Stimulated activated effector memory CD8-positive, alpha-beta T cell treated with anti-CD3 and anti-CD28 coated beads, Interleukin-12 subunit alpha, Interleukin-12 subunit beta, amount 100 ng/mL, for 72 hours (primary cell): ENCODE measurements around the gene MIS12.

Source experiments
- ATAC-seq: fragments of 150-1000 bp; cut with Tn5 transposase; 2 replicates; pipeline ENCODE4 v1.10.0; 2021
- DNase-seq, 2 donors: peaks; one replicate each; pipeline ENCODE4 v3.0.0; 2021 to 2022; ENCODE audit warnings: low spot score in 2 of 2
- H3K27ac Mint-ChIP-seq: one replicate; pipeline ENCODE4 v1.8.0; 2022; ENCODE audit warnings: mild to moderate bottlenecking, mixed read lengths
- H3K36me3 Mint-ChIP-seq: one replicate; pipeline ENCODE4 v1.8.0; 2022; ENCODE audit warnings: mild to moderate bottlenecking, mixed read lengths
- H3K4me1 Mint-ChIP-seq: one replicate; pipeline ENCODE4 v1.8.0; 2022; ENCODE audit warnings: mixed read lengths
- H3K4me3 Mint-ChIP-seq: one replicate; pipeline ENCODE4 v1.8.0; 2022; ENCODE audit warnings: mild to moderate bottlenecking, mixed read lengths
- H3K9me3 Mint-ChIP-seq: one replicate; pipeline ENCODE4 v1.8.0; 2022; ENCODE audit warnings: mixed read lengths

MIS12 gene

DNA sequence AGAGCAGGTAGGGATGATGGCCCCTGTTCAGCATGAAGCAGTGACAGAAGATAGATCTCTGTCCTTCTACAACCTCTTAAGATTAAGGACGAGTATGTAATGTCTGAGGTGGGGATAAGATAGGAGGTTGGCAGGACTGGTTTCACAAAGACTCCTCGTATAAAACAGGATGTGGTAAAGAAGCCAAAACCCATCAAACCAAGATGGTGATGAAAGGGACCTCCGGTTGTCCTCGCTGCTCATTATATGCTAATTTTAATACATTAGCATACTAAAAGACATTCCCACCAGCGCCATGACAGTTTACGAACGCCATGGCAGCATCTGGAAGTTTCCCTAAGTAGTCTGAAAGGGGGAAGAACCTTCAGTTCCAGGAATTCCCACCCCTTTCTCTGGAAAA is 27.3 kb downstream of the MIS12 start:
- Mint-ChIP-seq H3K36me3 (peaks cover 49% of the 10 kb centered on the region), H3K9me3 (peaks cover 3% of the 10 kb centered on the region), H3K4me1 (peaks cover 38% of the 10 kb centered on the region), H3K4me3 (no peak overlapping the region), H3K27ac (peak overlapping the region; percentile 41)
- no peak for DNase-seq
- ATAC-seq: peak; percentile 90

- Mint-ChIP-seq H3K4me3 (no peak overlapping the region), H3K9me3 (peaks cover 3% of the 10 kb centered on the region), H3K4me1 (peaks cover 38% of the 10 kb centered on the region), H3K36me3 (peaks cover 59% of the 10 kb centered on the region), H3K27ac (no peak overlapping the region)
- DNase-seq (no peak), ATAC-seq (no peak)
These were observed 28.6 kb downstream of the MIS12 start for GRCh38 chr17:5514976-5515375.

DNA sequence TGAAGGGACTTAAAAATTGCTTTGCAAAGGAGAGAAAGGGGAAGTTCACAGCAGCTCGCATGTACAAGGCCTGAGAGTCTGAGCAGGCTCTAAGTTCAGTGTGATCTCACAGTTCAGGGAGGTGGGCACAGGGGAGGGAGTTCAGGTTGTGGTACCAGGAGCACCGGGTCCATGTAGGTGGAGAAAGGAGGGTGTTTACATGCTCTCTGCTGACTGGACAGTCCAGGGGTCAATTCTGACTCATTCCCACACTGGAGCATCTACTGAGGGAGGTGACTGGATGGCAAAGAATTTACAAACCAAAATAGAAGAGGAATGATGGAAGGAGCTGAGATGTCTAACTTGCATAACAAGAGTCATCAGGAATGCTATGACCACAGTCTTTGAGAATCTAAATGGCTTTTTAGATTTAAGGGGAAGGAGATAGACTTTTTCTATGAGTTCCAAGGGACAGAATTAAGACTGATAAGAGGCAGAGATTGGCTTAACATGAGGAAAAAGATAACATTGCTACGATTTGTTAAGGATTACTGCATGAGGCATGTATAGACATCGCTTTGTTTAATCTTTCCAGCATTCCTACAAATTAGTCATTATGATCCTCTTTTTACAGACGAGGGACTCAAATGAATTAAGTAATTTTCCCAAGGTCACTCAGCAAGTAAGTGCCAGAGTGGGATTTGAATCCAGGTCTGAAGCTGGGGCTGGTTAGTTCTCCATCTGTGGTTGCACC is 29.9 kb downstream of the MIS12 start:
- peaks cover 3% of the 10 kb centered on the region for H3K9me3 Mint-ChIP-seq
- peaks cover 69% of the 10 kb centered on the region for H3K36me3 Mint-ChIP-seq
- H3K4me1 Mint-ChIP-seq: peaks cover 38% of the 10 kb centered on the region
- H3K27ac Mint-ChIP-seq: peak overlapping the region; percentile 50
- ATAC-seq (no peak), DNase-seq (no peak)
- H3K4me3 Mint-ChIP-seq: no peak overlapping the region

- peaks cover 80% of the 10 kb centered on the region for H3K36me3 Mint-ChIP-seq
- peak overlapping the region; percentile 81 for H3K27ac Mint-ChIP-seq
- no peaks in the 10 kb centered on the region for H3K9me3 Mint-ChIP-seq
- H3K4me1 Mint-ChIP-seq: peaks cover 14% of the 10 kb centered on the region
- ATAC-seq (no peak), DNase-seq (no peak)
- H3K4me3 Mint-ChIP-seq: no peak overlapping the region
These were observed 36.1 kb downstream of the MIS12 start for GRCh38 chr17:5522476-5522875.

GRCh38 chr17:5523249-5523648 is 36.9 kb downstream of the MIS12 start:
- H3K36me3 Mint-ChIP-seq: peaks cover 79% of the 10 kb centered on the region
- no peak overlapping the region for H3K4me3 Mint-ChIP-seq
- no peak for DNase-seq
- no peak for ATAC-seq
- peak overlapping the region; percentile 81 for H3K27ac Mint-ChIP-seq
- peaks cover 14% of the 10 kb centered on the region for H3K4me1 Mint-ChIP-seq
- no peaks in the 10 kb centered on the region for H3K9me3 Mint-ChIP-seq

- H3K4me1 Mint-ChIP-seq: peaks cover 14% of the 10 kb centered on the region
- DNase-seq (peak; percentile 11 to 60), ATAC-seq (peak; percentile 99)
- peaks cover 89% of the 10 kb centered on the region for H3K36me3 Mint-ChIP-seq
- no peak overlapping the region for H3K4me3 Mint-ChIP-seq
- no peaks in the 10 kb centered on the region for H3K9me3 Mint-ChIP-seq
- peak overlapping the region; percentile 84 for H3K27ac Mint-ChIP-seq
These were observed 40.6 kb downstream of the MIS12 start for GRCh38 chr17:5526821-5527598.

- Mint-ChIP-seq H3K4me1 (peaks cover 14% of the 10 kb centered on the region), H3K36me3 (peaks cover 94% of the 10 kb centered on the region), H3K9me3 (no peaks in the 10 kb centered on the region), H3K27ac (peak overlapping the region; percentile 84), H3K4me3 (no peak overlapping the region)
- DNase-seq (no peak), ATAC-seq (no peak)
These were observed 41.4 kb downstream of the MIS12 start for GRCh38 chr17:5527601-5528250.

DNA sequence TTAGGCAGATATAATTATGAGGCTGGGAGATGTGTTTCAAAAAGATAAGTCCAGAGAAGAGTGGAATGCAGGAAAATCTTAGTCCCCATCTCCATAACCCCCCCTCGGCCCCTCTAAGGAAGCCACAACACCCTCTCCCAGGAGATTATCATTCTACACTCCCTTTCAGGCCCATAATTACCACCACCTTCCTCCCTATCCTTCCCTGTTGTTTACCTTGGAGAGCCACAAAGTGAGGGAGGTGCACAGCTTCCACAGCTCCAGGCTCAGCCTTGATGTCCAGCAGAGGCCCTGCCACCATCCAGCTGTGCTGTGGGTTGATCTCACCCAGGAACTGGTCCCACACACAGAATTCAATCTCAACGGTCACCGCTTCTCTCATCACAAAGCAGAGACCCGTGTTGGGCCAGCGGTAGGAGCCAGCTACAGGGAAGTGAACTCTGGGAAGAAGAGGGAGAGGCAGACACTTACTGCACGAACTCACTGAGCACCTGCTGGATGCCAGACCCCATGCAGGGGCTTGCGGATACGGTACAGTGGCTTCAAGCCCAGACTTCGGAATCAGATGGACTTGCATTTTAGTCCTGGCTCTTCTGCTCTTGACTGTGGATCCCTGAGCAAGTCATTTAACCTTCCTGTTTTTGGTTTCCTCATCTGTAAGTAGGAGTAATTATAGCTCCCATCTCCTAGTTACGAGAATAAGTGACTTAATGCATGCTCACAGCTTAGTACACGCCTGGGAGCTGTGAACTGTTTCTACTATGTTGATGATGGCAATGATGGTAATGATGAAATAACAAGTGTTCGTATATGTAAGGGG is 44.1 kb downstream of the MIS12 start:
- H3K4me3 Mint-ChIP-seq: no peak overlapping the region
- H3K27ac Mint-ChIP-seq: no peak overlapping the region
- peaks cover 14% of the 10 kb centered on the region for H3K4me1 Mint-ChIP-seq
- ATAC-seq: no peak
- no peaks in the 10 kb centered on the region for H3K9me3 Mint-ChIP-seq
- DNase-seq: no peak
- H3K36me3 Mint-ChIP-seq: peaks cover 94% of the 10 kb centered on the region

DNA sequence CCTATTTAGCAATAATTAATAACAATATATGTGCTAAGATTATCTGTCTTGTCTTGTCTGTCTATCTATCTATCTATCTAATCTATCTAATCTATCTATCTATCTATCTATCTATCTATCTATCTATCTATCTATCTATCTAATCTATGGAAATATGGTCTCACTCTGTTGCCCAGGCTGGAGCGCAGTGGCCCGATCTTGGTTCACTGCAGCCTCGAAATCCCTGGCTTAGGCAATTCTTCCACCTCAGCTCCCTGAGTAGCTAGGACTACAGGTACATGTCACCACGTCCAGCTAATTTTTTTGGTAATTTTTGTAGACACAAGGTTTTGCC is 44.7 kb downstream of the MIS12 start:
- Mint-ChIP-seq H3K4me3 (no peak overlapping the region), H3K36me3 (peaks cover 94% of the 10 kb centered on the region), H3K4me1 (peaks cover 13% of the 10 kb centered on the region), H3K9me3 (no peaks in the 10 kb centered on the region), H3K27ac (peak overlapping the region; percentile 27)
- DNase-seq (no peak), ATAC-seq (no peak)

DNA sequence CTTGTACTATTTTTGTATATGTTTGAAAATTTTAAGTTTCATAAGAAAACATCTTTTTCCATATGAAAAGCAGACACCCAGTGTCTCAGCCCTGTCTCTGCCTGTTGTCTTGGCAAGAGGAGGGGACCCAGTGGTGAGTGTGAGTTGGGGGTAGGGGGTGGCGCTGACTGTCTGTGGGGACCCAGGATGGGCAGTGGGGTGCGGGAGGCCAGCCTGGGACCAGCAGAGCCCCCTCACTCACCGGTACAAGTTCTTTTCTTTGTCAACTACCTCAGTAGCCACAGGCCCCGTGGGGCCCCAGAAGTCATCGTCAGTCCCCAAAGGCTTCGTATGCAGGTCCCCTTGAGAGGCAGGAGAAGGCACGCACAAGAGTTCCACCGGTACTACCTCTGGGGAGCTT is 46.2 kb downstream of the MIS12 start:
- ATAC-seq: no peak
- no peaks in the 10 kb centered on the region for H3K9me3 Mint-ChIP-seq
- peaks cover 100% of the 10 kb centered on the region for H3K36me3 Mint-ChIP-seq

GRCh38 chr17:5533486-5534315 is 47.3 kb downstream of the MIS12 start:
- Mint-ChIP-seq H3K4me1 (no peaks in the 10 kb centered on the region), H3K9me3 (no peaks in the 10 kb centered on the region), H3K4me3 (no peak overlapping the region), H3K36me3 (peaks cover 100% of the 10 kb centered on the region), H3K27ac (no peak overlapping the region)
- ATAC-seq (no peak), DNase-seq (no peak)

More for the DNA sequence above, 46.2 kb downstream of the MIS12 start:
- Mint-ChIP-seq H3K4me1 (no peaks in the 10 kb centered on the region), H3K27ac (no peak overlapping the region), H3K4me3 (no peak overlapping the region)
- no peak for DNase-seq

DNA sequence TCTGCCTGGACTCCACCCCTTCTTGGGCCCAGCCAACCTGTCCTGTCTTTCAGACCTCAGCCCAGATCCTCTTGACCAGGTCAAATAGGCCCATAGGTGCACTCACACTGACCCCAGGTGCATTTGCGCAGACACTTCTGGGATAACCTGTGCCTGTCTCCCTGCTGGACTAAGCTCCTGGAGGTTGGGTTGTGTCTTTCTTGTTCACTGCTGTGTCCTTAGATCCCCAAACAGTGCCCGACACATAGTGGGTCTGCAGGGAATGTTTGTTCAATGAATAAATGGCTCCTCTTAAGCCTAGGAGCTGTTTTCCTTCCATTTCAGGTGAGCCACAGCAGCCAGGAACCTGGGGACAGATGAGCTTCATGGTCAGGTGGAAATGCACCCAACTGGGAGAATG is 49.1 kb downstream of the MIS12 start:
- no peaks in the 10 kb centered on the region for H3K4me1 Mint-ChIP-seq
- peaks cover 99% of the 10 kb centered on the region for H3K36me3 Mint-ChIP-seq
- H3K27ac Mint-ChIP-seq: no peak overlapping the region
- no peak overlapping the region for H3K4me3 Mint-ChIP-seq
- no peak for ATAC-seq
- DNase-seq: no peak
- no peaks in the 10 kb centered on the region for H3K9me3 Mint-ChIP-seq

DNA sequence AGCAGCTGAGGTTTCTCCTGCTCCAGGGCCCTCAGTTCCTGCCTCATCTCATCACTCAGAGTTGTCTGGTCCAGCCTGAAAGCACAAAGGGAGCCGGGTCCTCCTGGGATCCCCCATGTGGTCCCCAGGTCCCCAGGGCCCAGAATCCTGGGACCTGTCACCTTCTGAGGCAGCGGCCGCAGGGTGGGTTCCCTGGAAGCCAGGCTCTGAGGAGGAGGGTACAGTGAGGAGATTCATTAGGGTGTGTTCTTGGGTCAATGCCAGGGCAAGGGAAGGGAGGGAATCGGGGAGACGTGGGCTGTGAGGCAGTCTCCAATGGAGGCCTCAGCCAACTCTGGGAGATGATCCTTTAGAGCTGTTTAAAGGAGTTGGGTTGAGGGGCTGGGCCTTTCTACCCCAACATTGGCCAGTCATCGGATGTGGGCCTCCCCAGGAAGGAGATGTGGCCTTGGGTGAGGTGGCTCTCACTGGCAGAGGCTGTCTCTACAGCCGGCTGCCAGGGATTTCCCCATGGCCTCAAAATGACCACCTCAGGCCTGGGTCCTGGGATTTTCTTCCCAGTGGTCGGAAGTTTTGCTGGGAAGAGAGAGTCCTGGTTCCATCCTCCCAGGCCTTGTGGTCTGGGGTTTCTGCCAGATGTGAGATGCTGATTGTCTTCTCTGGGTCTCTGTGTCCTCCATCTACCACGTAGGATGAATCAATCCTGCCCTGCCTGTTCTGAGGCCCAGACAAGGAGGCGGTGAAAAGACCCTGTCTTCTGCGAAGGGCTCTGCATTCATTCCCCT is 50.7 kb downstream of the MIS12 start:
- DNase-seq (no peak), ATAC-seq (no peak)
- H3K36me3 Mint-ChIP-seq: peaks cover 98% of the 10 kb centered on the region
- H3K4me3 Mint-ChIP-seq: no peak overlapping the region
- no peaks in the 10 kb centered on the region for H3K9me3 Mint-ChIP-seq
- no peaks in the 10 kb centered on the region for H3K4me1 Mint-ChIP-seq
- H3K27ac Mint-ChIP-seq: peak overlapping the region; percentile 84

GRCh38 chr17:5539286-5539685 is 52.9 kb downstream of the MIS12 start:
- no peaks in the 10 kb centered on the region for H3K9me3 Mint-ChIP-seq
- no peak overlapping the region for H3K4me3 Mint-ChIP-seq
- ATAC-seq (no peak), DNase-seq (no peak)
- H3K4me1 Mint-ChIP-seq: no peaks in the 10 kb centered on the region
- no peak overlapping the region for H3K27ac Mint-ChIP-seq
- peaks cover 95% of the 10 kb centered on the region for H3K36me3 Mint-ChIP-seq
